HCT116 (cell line): ENCODE results near the gene PRRT3. TPM values are rescaled to one million over a fixed set of nuclear protein-coding genes. Genes with fewer than 3 reads are reported as not detected.
A peak's percentile ranks its signal among the peaks of the same experiment; 100 is the strongest.

Source experiments
- ATAC-seq: fragments of 200-7000 bp; cut with Tn5 transposase; 2 replicates; pipeline ENCODE4 v1.9.1; 2020; ENCODE audit warnings: mild to moderate bottlenecking, moderate library complexity
- Bru-seq: library from RNA; stranded (reverse); fragments of 400-500 nt; gene quantifications from one replicate; lab custom pipeline; 2021; lab: Mats Ljungman, UMichigan
- BruChase-seq, 2 experiments: library from RNA; stranded (reverse); fragments of 400-500 nt; gene quantifications; one replicate each; lab custom pipeline; 2021; lab: Mats Ljungman, UMichigan
- BruUV-seq: library from RNA; stranded (reverse); fragments of 400-500 nt; replicated peaks from 2 replicates; lab custom pipeline; 2021; lab: Mats Ljungman, UMichigan
- CTCF ChIA-PET: fragments of 300-600 bp; sonication (Branson Sonifier 250); formaldehyde crosslinking; loops from one replicate; lab custom pipeline; 2021; ENCODE audit warnings: antibody characterized with exemption; lab: Charles Lee
- POLR2A ChIA-PET: fragments of 300-600, 350-600 bp; sonication (Branson Sonifier 250); formaldehyde crosslinking; loops from one replicate; lab custom pipeline; 2021; ENCODE audit warnings: antibody characterized with exemption; lab: Charles Lee
- RAD21 ChIA-PET, 2 experiments: fragments of 300-600 bp; sonication (Branson Sonifier 250); formaldehyde crosslinking; loops; one replicate each; lab custom pipeline; 2023; ENCODE audit warnings: low total read pairs in 2 of 2; ENCODE audit not compliant: uncharacterized antibody in 2 of 2, unreplicated experiment in 2 of 2, low non-redundant PET in 1 of 2; lab: Charles Lee
- DNase-seq: peaks from one replicate; pipeline ENCODE4 v3.0.0-alpha.2; 2010; ENCODE audit warnings: low read depth, low spot score
- H2AFZ ChIP-seq: fragments of 200-600 bp; shearing (Covaris generic), sonication (generic); 2 replicates; pipeline ENCODE4 v1.6.1; 2017; ENCODE audit warnings: low read depth, mixed run types, mixed read lengths, antibody characterized with exemption, low read length; ENCODE audit not compliant: poor library complexity, severe bottlenecking
- H3K27ac ChIP-seq: 2 replicates; pipeline ENCODE4 v1.5.1; 2012; ENCODE audit warnings: low read depth, low read length
- H3K27me3 ChIP-seq: fragments of 200-600 bp; sonication (generic); 2 replicates; pipeline ENCODE4 v1.6.1; 2016; ENCODE audit warnings: mixed run types, low read length, mixed read lengths; ENCODE audit not compliant: insufficient read depth
- H3K36me3 ChIP-seq, 2 experiments: fragments of 200-500 bp in 1 of 2; fragments of 200-600 bp in 1 of 2; sonication (Bioruptor generic) in 1 of 2; sonication (generic) in 1 of 2; 2 replicates each; pipeline versions ENCODE4 v1.5.1 to v1.6.1; 2014 to 2016; ENCODE audit warnings: low read length in 2 of 2, inconsistent platforms in 1 of 2, mixed read lengths in 1 of 2, mixed run types in 1 of 2; ENCODE audit not compliant: insufficient read depth in 2 of 2, control insufficient read depth in 1 of 2
- H3K4me1 ChIP-seq, 2 experiments: fragments of 200-600 bp in 1 of 2; sonication (generic) in 1 of 2; 2 replicates each; pipeline versions ENCODE4 v1.5.1 to v1.6.1; 2012 to 2017; ENCODE audit warnings: low read length in 2 of 2, inconsistent platforms in 1 of 2, mild to moderate bottlenecking in 1 of 2, mixed read lengths in 1 of 2, mixed run types in 1 of 2, moderate library complexity in 1 of 2; ENCODE audit not compliant: insufficient read depth in 2 of 2, control insufficient read depth in 1 of 2
- H3K4me2 ChIP-seq: fragments of 200-600 bp; sonication (generic); 2 replicates; pipeline ENCODE4 v1.6.1; 2017; ENCODE audit warnings: mixed run types, low read length, mixed read lengths
- H3K4me3 ChIP-seq, 2 experiments: fragments of 200-600 bp in 1 of 2; sonication (generic) in 1 of 2; replicated peaks in 1 of 2; 2 replicates each; pipeline ENCODE4 v1.5.1; 2011 to 2016; ENCODE audit warnings: low read length in 2 of 2, control low read depth in 1 of 2, low read depth in 1 of 2, mild to moderate bottlenecking in 1 of 2, mixed read lengths in 1 of 2, mixed run types in 1 of 2
- H3K79me2 ChIP-seq: fragments of 200-600 bp; sonication (generic); 2 replicates; pipeline ENCODE4 v1.6.1; 2017; ENCODE audit warnings: mild to moderate bottlenecking, mixed run types, low read length, moderate library complexity, mixed read lengths; ENCODE audit not compliant: insufficient read depth
- H3K9ac ChIP-seq: fragments of 200-600 bp; sonication (generic); 2 replicates; pipeline ENCODE4 v1.6.1; 2016; ENCODE audit warnings: low read length, mixed read lengths
- H3K9me2 ChIP-seq: fragments of 200-600 bp; sonication (generic), shearing (Covaris generic); 2 replicates; pipeline ENCODE4 v1.6.1; 2017; ENCODE audit warnings: mixed run types, mild to moderate bottlenecking, moderate library complexity; ENCODE audit not compliant: insufficient read depth
- H3K9me3 ChIP-seq, 2 experiments: fragments of 200-500 bp in 1 of 2; fragments of 200-600 bp in 1 of 2; sonication (Bioruptor generic) in 1 of 2; sonication (generic) in 1 of 2; 2 replicates each; pipeline ENCODE4 v1.6.1; 2014 to 2017; ENCODE audit warnings: low read length in 2 of 2, mixed read lengths in 2 of 2, inconsistent platforms in 1 of 2, low read depth in 1 of 2, mild to moderate bottlenecking in 1 of 2, mixed run types in 1 of 2, moderate library complexity in 1 of 2; ENCODE audit not compliant: control insufficient read depth in 1 of 2, insufficient read depth in 1 of 2
- H4K20me1 ChIP-seq: fragments of 200-600 bp; sonication (generic), shearing (Covaris generic); 2 replicates; pipeline ENCODE4 v1.6.1; 2017; ENCODE audit warnings: mixed run types, mild to moderate bottlenecking, moderate library complexity; ENCODE audit not compliant: insufficient read depth
- CBX3 ChIP-seq: IDR thresholded peaks from 2 replicates; pipeline ENCODE4 v1.6.1; 2012; ENCODE audit warnings: low read depth
- CEBPB ChIP-seq: IDR thresholded peaks from 2 replicates; pipeline ENCODE4 v1.6.1; 2012; ENCODE audit warnings: low read depth
- CTCF ChIP-seq, 3 experiments: fragments of 200-600 bp in 1 of 3; sonication (generic) in 1 of 3; IDR thresholded peaks in 2 of 3; conservative IDR thresholded peaks in 1 of 3; 2 replicates each; pipeline ENCODE4 v1.5.1; 2012 to 2017; ENCODE audit warnings: low read depth in 2 of 3, low read length in 2 of 3, antibody characterized with exemption in 1 of 3, borderline replicate concordance in 1 of 3, control low read depth in 1 of 3, mild to moderate bottlenecking in 1 of 3, mixed read lengths in 1 of 3, mixed run types in 1 of 3, moderate library complexity in 1 of 3; ENCODE audit not compliant: insufficient read depth in 1 of 3
- EGR1 ChIP-seq: IDR thresholded peaks from 2 replicates; pipeline ENCODE4 v1.6.1; 2012; ENCODE audit warnings: low read depth
- ELF1 ChIP-seq: IDR thresholded peaks from 2 replicates; pipeline ENCODE4 v1.6.1; 2012; ENCODE audit warnings: low read depth, borderline replicate concordance
- EZH2 ChIP-seq: fragments of 200-600 bp; sonication (generic); IDR thresholded peaks from 2 replicates; pipeline ENCODE4 v1.6.1; 2017; ENCODE audit warnings: antibody characterized with exemption, mixed run types
- EZH2phosphoT487 ChIP-seq: fragments of 200-600 bp; IDR thresholded peaks from 2 replicates; pipeline ENCODE4 v1.6.1; 2018; ENCODE audit warnings: antibody characterized with exemption, borderline replicate concordance
- JUND ChIP-seq: IDR thresholded peaks from 2 replicates; pipeline ENCODE4 v1.6.1; 2012
- MAX ChIP-seq: IDR thresholded peaks from 2 replicates; pipeline ENCODE4 v1.6.1; 2012
- POLR2A ChIP-seq: IDR thresholded peaks from 2 replicates; pipeline ENCODE4 v1.7.0; 2011; ENCODE audit warnings: borderline replicate concordance; ENCODE audit not compliant: insufficient read depth, insufficient read length; ENCODE audit errors: extremely low read depth
- POLR2AphosphoS5 ChIP-seq: IDR thresholded peaks from 2 replicates; pipeline ENCODE4 v1.6.1; 2011; ENCODE audit warnings: mild to moderate bottlenecking, low read depth, low read length, moderate library complexity
- RAD21 ChIP-seq: IDR thresholded peaks from 2 replicates; pipeline ENCODE4 v1.6.1; 2012; ENCODE audit warnings: low read depth, mild to moderate bottlenecking
- REST ChIP-seq: IDR thresholded peaks from 2 replicates; pipeline ENCODE4 v1.6.1; 2012; ENCODE audit warnings: low read depth
- SIN3A ChIP-seq: IDR thresholded peaks from 2 replicates; pipeline ENCODE4 v1.6.1; 2012; ENCODE audit warnings: low read depth
- SP1 ChIP-seq: IDR thresholded peaks from 2 replicates; pipeline ENCODE4 v1.6.1; 2012; ENCODE audit warnings: low read depth
- SRF ChIP-seq: IDR thresholded peaks from 2 replicates; pipeline ENCODE4 v1.6.1; 2012; ENCODE audit warnings: low read depth
- TCF7L2 ChIP-seq: IDR thresholded peaks from 2 replicates; pipeline ENCODE4 v1.7.0; 2011; ENCODE audit warnings: borderline replicate concordance, inconsistent platforms; ENCODE audit not compliant: insufficient read depth, insufficient read length; ENCODE audit errors: extremely low read depth
- YY1 ChIP-seq: IDR thresholded peaks from 2 replicates; pipeline ENCODE4 v1.6.1; 2011; ENCODE audit warnings: low read length, low read depth, moderate library complexity, mild to moderate bottlenecking; ENCODE audit not compliant: insufficient replicate concordance; ENCODE audit errors: extremely low read depth
- ZFX ChIP-seq: fragments of 450-650 bp; IDR thresholded peaks from 2 replicates; pipeline ENCODE4 v1.6.1; 2017
- ZNF274 ChIP-seq: fragments of 200-500 bp; sonication (Bioruptor generic); IDR thresholded peaks from 2 replicates; pipeline ENCODE4 v1.6.1; 2014; ENCODE audit warnings: mild to moderate bottlenecking, low read depth, low read length, inconsistent platforms
- intact Hi-C: fragments of 100-400 bp; cut with micrococcal nuclease; formaldehyde crosslinking; loops from 2 replicates; pipeline ENCODE4 v1.10.0; 2022
- long read RNA-seq: library from polyadenylated mRNA; unstranded; transcript quantifications from one replicate; pipeline ENCODE4 v2.0.0, GENCODE V29; 2021; ENCODE audit not compliant: unreplicated experiment
- polyA plus RNA-seq: library from polyadenylated mRNA; unstranded; fragments of >200 nt; gene quantifications from 2 replicates; pipeline ENCODE4 v1.2.1, GENCODE V29; 2012; ENCODE audit warnings: missing spikeins
- total RNA-seq: library from RNA; stranded (reverse); gene quantifications from one replicate; pipeline ENCODE4 v1.2.1, GENCODE V29; 2021; ENCODE audit not compliant: unreplicated experiment

The PRRT3 gene
- total RNA-seq = 0.96 TPM
- polyA plus RNA-seq = 0.76 and 1.1 TPM in 2 replicates
- percentile 39 among the genes with signal in this experiment for Bru-seq, nascent RNA
- BruChase-seq, experiment 1, labeled RNA remaining after a 6-hour chase = percentile 49 among the genes with signal in this experiment
- BruChase-seq, experiment 2, labeled RNA remaining after a 2-hour chase = percentile 42 among the genes with signal in this experiment
- long read RNA-seq, partial matches to known transcripts = 3 of 8 reads
- long read RNA-seq, other reads (novel, unspliced or antisense) = 5 of 8 reads

- Histone ChIP-seq H3K36me3 (peaks cover 0 to 6% of the 10 kb centered on the region in 2 experiments; a peak in 1 of 4 replicates), H3K9ac (no peak within 1 kb of the TSS), H3K4me1 (peaks cover 17 to 38% of the 10 kb centered on the region in 2 experiments), H3K27ac (no peak within 1 kb of the TSS), H3K79me2 (peaks cover 6% of the 10 kb centered on the region; the same call in 1 of the 2 replicates), H4K20me1 (no peaks in the 10 kb centered on the region), H3K4me2 (no peak within 1 kb of the TSS), H3K27me3 (no peaks in the 10 kb centered on the region), H3K4me3 (no peak within 1 kb of the TSS), H2AFZ (no peak within 1 kb of the TSS), H3K9me3 (no peaks in the 10 kb centered on the region), H3K9me2 (no peaks in the 10 kb centered on the region)
- intact Hi-C loops = no loop called here
- POLR2A ChIA-PET = no interaction called here
- RAD21 ChIA-PET = no interaction called here
- no TSS peak for BruUV-seq
- DNase-seq (no peak), ATAC-seq (no peak)
- TF ChIP-seq ZNF274 (no peak), ELF1 (no peak), RAD21 (no peak), YY1 (no peak), ZFX (no peak), EZH2 (no peak), SRF (no peak), REST (no peak), TCF7L2 (no peak), CBX3 (no peak), CTCF (IDR thresholded peaks at IDR 0.05 in 2 of 3, conservative IDR thresholded peaks at IDR 0.05 in 1 of 3; ENCODE audit: borderline replicate concordance in 1 of 3, insufficient read depth in 1 of 3, low read depth in 2 of 3, low read length in 2 of 3) (no peak), POLR2A (no peak), SIN3A (no peak), CEBPB (no peak), EZH2phosphoT487 (no peak), SP1 (no peak), EGR1 (no peak), MAX (no peak), JUND (no peak), POLR2AphosphoS5 (no peak)
- CTCF ChIA-PET = interaction anchor here (1.0 kb wide), 1 partner anchor 8 kb away, joined by 3 read pairs; no protein-coding TSS in a partner anchor
These were observed at the start of gene PRRT3 for GRCh38 chr3:9951962-9952805. Gene PRRT3, minus strand, starts transcription at chr3:9952408. Its CDS starts 2,293 bp downstream, at chr3:9950115.
